SJSA1 (cell line): ENCODE data around the gene INTS2. TPM values are rescaled to one million over a fixed set of nuclear protein-coding genes. Genes with fewer than 3 reads are reported as not detected.
"Not testable (repeated sequence)": the region's sequence is repeated elsewhere in the genome, so short reads cannot be mapped to it uniquely, and the experiment has no call there.

Experiments
- DNase-seq, 2 experiments: peaks; one replicate each; pipeline ENCODE4 v3.0.0-alpha.2; 2015 to 2020; ENCODE audit warnings: low spot score in 2 of 2, low read depth in 1 of 2
- H3K27ac ChIP-seq: fragments of 250-450 bp; sonication (Bioruptor Pico); 2 replicates; pipeline ENCODE4 v1.5.1; 2020; ENCODE audit warnings: mild to moderate bottlenecking, moderate library complexity
- H3K27me3 ChIP-seq: fragments of 250-450 bp; sonication (Bioruptor Pico); replicated peaks from 2 replicates; pipeline ENCODE4 v1.5.1; 2020; ENCODE audit warnings: mild to moderate bottlenecking, moderate library complexity
- H3K36me3 ChIP-seq: fragments of 250-450 bp; sonication (Bioruptor Pico); 2 replicates; pipeline ENCODE4 v1.5.1; 2020; ENCODE audit warnings: mild to moderate bottlenecking
- H3K4me1 ChIP-seq: fragments of 250-450 bp; sonication (Bioruptor Pico); replicated peaks from 2 replicates; pipeline ENCODE4 v1.6.1; 2021; ENCODE audit warnings: mild to moderate bottlenecking
- H3K4me3 ChIP-seq: fragments of 250-450 bp; sonication (Bioruptor Pico); 2 replicates; pipeline ENCODE4 v1.5.1; 2020; ENCODE audit warnings: mild to moderate bottlenecking
- H3K9me3 ChIP-seq: fragments of 250-450 bp; sonication (Bioruptor Pico); replicated peaks from 2 replicates; pipeline ENCODE4 v1.5.1; 2020; ENCODE audit warnings: mild to moderate bottlenecking
- total RNA-seq: library from RNA; depleted of rRNA; stranded (reverse); fragments of >200 nt; shearing (Covaris generic); gene quantifications from 2 replicates; pipeline ENCODE4 v1.2.3, GENCODE V29; 2014

Gene INTS2
- total RNA-seq, 1 experiment from 2014 or later = 22.3 TPM

DNA sequence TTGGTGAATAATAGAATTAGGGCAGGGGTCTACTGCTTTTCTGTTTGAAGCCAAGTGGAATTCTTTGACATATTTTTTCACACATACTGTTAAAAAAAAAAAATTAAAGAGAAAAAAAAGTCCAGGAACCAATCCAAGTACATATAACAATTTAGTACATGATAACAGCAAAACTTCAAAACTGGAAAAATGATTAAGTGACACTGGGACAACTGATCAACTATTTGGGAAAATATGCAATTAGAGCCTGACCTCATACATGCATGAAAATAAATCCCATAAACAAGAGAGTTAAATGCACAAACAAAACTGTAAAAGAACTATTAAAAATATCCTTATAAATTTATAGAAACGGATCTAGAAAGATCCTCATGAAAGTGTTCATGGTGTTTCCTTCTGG lies 92.2 kb downstream of the INTS2 start:
- Histone ChIP-seq H3K4me3 (no peak overlapping the region), H3K27ac (no peak overlapping the region), H3K9me3 (no peaks in the 10 kb centered on the region), H3K36me3 (peaks cover 35% of the 10 kb centered on the region), H3K4me1 (peaks cover 18% of the 10 kb centered on the region), H3K27me3 (no peaks in the 10 kb centered on the region)
- no peak for DNase-seq

DNA sequence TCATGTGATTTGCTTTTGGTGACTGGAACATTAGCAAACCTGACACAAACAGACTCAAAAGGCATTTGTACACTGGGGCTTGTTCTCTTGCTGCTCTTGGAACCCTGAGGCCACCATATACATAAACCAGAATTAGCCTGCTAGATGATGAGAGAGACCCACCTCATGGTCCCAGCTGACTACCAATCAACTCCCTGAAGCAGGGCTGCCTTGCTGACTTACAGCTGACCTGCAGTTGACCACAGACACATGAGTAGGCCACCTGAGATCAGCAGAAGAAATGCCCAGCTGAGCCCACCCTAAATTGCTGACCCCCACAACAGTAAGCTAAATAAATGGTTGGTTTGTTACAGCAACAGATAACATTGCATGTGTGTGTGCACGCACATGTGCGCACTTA lies 93.2 kb downstream of the INTS2 start:
- peaks cover 18% of the 10 kb centered on the region for H3K4me1 ChIP-seq
- no peak for DNase-seq
- H3K27ac ChIP-seq = peak overlapping the region; percentile 5; the same call in 1 of the 2 replicates
- H3K27me3 ChIP-seq = no peaks in the 10 kb centered on the region
- H3K9me3 ChIP-seq = no peaks in the 10 kb centered on the region
- H3K4me3 ChIP-seq = no peak overlapping the region
- peaks cover 34% of the 10 kb centered on the region for H3K36me3 ChIP-seq

DNA sequence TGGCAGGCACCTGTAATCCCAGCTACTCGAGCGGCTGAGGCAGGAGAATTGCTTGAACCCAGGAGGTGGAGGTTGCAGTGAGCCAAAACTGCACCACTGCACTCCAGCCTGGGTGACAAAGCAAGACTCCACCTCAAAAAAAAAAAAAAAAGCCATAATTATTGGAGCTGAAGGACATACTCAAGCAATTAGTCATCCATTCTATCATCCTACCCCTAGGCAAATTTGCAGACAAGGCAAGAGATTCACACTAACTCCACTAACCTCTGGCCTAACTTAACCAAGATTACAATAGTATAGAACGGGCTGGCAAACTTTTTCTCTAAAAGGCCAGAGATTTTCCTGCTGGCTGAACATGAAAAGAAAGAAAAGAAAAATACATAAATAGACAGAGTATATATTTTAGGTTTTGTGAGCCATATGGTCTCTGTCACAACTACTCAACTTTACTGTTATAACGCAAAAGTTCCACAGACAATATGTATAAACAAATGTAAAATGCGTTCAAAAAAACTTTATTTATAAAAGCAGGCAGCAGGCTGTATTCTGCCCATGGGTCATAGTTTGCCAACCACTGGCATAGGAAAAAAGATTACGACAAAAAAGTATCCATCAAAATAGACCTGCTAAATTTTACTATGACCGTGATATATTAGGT lies 94.1 kb downstream of the INTS2 start:
- no peaks in the 10 kb centered on the region for H3K27me3 ChIP-seq
- no peaks in the 10 kb centered on the region for H3K9me3 ChIP-seq
- peaks cover 18% of the 10 kb centered on the region for H3K4me1 ChIP-seq
- DNase-seq = peak in 1 of 2 experiments; percentile 85
- H3K36me3 ChIP-seq = peaks cover 37% of the 10 kb centered on the region
- H3K27ac ChIP-seq = peak overlapping the region; percentile 45
- no peak overlapping the region for H3K4me3 ChIP-seq

DNA sequence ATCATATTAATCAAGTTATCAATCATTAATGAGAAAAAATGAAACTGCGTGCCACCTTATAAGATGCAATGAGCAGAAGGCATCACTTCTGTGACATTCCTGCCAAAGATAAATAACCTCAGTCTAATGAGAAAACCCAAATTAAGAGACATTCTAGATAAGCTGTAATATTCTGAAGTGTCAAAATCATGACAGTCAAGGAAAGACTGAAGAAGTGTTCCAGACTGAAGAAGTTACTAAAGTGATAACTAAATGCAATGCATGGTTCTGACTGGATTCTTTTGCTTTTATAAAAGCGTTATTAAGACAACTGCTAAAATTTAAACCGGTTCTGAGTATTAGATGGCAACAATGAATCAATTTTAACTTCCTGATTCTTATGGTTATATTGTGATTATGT lies 95.3 kb downstream of the INTS2 start:
- Histone ChIP-seq H3K27ac (no peak overlapping the region), H3K9me3 (no peaks in the 10 kb centered on the region), H3K4me1 (peaks cover 18% of the 10 kb centered on the region), H3K27me3 (no peaks in the 10 kb centered on the region), H3K4me3 (no peak overlapping the region), H3K36me3 (peaks cover 49% of the 10 kb centered on the region)
- no peak for DNase-seq

DNA sequence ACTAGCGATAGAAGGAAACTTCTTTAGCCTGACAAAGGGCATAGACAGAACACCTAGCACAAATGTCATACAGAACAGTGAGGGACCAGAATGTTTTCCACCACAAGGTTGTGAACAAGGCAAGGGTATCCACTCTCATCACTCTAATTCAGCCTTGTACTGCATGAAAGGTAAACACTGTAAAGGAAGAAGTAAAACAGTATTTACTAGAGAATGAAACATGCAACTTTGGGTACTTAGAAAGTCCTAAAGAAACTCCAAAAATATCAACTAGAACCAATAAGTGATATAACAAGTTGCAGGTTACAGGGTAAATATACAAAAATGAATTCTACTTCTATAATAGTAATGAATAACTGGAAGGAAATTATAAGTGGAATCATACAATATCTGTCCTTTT lies 96.7 kb downstream of the INTS2 start:
- no peak overlapping the region for H3K4me3 ChIP-seq
- H3K4me1 ChIP-seq = peaks cover 18% of the 10 kb centered on the region
- peaks cover 51% of the 10 kb centered on the region for H3K36me3 ChIP-seq
- DNase-seq = no peak
- H3K27me3 ChIP-seq = no peaks in the 10 kb centered on the region
- no peak overlapping the region for H3K27ac ChIP-seq
- H3K9me3 ChIP-seq = no peaks in the 10 kb centered on the region

DNA sequence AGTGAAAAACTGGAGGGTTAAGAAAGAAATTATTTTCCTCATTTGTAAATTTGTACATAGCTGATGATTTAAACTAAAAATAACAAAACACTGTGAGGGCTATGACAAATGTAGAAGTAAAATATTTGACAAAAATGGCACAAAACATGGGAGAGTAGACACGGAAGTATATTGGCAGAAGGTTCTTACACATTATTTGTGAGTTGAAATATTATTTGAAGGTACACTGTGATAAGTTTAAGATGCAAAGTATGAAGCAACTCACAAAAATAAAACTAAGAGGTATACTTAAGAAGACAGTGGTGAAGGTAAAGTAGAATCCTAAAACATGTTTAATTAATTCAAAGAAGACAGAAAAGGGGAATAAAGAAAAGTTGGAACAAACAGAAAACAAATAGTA lies 99.1 kb downstream of the INTS2 start:
- Histone ChIP-seq H3K4me1 (peaks cover 7% of the 10 kb centered on the region), H3K4me3 (no peak overlapping the region)
- DNase-seq = no peak

DNA sequence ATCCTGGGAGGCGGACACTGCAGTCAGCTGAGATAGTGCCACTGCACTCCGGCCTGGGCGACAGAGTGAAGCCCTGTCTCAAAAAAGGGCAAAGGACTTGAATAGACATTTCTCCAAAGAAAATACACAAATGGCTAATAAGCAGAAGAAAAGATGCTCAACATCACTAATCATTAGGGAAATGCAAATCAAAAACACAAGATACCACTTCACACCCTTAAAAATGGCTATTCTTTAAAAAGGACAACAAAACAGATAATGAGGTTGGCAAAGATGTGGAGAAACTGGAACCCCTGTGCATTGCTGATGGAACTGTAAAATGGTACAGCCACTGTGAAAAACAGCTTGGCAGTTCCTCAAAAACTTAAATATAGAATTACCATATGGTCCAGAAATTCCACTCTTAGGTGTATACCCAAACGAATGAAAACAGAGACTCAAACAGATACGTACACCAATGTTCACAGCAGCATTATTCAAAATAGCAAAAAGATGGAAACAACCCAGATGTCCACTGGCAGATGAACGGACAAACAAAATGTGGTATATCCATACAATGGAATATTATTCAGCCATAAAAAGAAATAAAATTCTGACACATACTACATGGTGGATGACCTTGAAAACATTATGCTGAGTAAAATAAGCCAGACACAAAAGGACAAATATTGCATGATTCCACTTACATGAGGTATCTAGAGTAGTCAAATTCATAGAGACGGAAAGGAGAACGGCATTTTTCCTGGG lies 100.0 kb downstream of the INTS2 start:
- H3K4me1 ChIP-seq = no peaks in the 10 kb centered on the region
- no peak for DNase-seq
- no peaks in the 10 kb centered on the region for H3K27me3 ChIP-seq
- H3K27ac ChIP-seq = no peak overlapping the region
- no peak overlapping the region for H3K4me3 ChIP-seq
- H3K36me3 ChIP-seq = peaks cover 54% of the 10 kb centered on the region
- H3K9me3 ChIP-seq = no peaks in the 10 kb centered on the region

More for the DNA sequence above, 99.1 kb downstream of the INTS2 start:
- Histone ChIP-seq H3K9me3 (no peaks in the 10 kb centered on the region), H3K27me3 (no peaks in the 10 kb centered on the region), H3K36me3 (peaks cover 55% of the 10 kb centered on the region), H3K27ac (no peak overlapping the region)

DNA sequence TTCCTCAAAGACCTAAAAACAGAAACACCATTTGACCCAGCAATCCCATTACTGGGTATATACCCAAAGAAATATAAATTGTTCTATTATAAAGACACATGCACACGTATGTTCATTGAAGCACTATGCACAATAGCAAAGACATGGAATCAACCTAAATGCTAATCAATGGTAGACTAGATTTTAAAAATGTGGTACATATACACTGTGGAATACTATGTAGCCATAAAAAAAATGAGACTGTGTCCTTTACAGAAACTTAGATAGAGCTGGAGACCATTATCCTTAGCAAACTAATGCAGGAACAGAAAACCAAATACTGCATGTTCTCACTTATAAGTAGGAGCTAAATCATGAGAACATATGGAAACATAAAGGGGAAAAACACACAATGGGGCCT lies 100.9 kb downstream of the INTS2 start:
- not testable (repeated sequence) for H3K4me3 ChIP-seq, H3K9me3 ChIP-seq, H3K27ac ChIP-seq, DNase-seq, H3K4me1 ChIP-seq, H3K27me3 ChIP-seq
- peaks cover 61% of the 10 kb centered on the region for H3K36me3 ChIP-seq

DNA sequence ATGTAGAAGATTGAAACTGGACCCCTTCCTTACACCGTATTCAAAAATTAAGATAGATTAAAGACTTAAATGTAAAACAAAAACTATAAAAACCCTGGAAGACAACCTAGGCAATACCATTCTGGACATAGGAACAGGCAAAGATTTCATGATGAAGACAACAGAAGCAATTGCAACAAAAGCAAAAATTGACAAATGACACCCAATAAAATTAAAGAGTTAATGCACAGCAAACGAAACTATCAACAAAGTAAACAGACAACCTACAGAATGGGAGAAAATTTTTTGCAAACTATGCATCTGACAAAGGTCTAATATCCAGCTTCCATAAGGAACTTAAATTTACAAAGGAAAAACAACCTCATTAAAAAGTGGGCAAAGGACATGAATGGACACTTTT lies 101.6 kb downstream of the INTS2 start:
- not testable (repeated sequence) for H3K27me3 ChIP-seq, H3K9me3 ChIP-seq, H3K4me1 ChIP-seq, H3K4me3 ChIP-seq, H3K27ac ChIP-seq, DNase-seq
- peaks cover 61% of the 10 kb centered on the region for H3K36me3 ChIP-seq

DNA sequence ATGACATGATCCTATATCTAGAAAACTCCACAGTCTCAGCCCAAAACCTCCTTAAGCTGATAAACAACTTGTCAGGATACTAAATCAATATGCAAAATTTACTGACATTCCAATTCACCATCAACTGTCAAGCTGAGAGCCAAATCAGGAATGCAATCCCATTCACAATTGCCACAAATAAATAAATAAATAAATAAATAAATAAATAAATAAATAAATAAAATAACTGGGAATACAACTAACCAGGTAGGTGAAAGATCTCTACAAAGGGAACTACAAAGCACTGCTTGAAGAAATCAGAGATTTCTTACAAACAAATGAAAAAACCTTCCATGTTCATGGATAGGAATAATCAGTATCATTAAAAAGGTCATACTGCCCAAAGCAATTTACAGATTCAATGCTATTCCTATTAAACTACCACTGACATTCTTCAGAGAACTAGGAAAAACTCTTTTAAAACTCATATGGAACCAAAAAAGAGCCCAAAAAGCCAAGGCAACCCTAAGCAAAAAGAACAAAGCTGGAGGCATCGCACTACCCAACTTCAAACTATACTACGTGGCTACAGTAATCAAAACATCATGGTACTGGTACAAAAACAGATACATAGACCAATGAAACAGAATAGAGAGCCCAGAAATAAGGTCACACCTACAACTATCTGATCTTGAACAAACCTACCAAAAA lies 102.2 kb downstream of the INTS2 start:
- no peaks in the 10 kb centered on the region for H3K4me1 ChIP-seq
- no peak overlapping the region for H3K4me3 ChIP-seq
- H3K9me3 ChIP-seq = peaks cover 2% of the 10 kb centered on the region; the same call in 1 of the 2 replicates

DNA sequence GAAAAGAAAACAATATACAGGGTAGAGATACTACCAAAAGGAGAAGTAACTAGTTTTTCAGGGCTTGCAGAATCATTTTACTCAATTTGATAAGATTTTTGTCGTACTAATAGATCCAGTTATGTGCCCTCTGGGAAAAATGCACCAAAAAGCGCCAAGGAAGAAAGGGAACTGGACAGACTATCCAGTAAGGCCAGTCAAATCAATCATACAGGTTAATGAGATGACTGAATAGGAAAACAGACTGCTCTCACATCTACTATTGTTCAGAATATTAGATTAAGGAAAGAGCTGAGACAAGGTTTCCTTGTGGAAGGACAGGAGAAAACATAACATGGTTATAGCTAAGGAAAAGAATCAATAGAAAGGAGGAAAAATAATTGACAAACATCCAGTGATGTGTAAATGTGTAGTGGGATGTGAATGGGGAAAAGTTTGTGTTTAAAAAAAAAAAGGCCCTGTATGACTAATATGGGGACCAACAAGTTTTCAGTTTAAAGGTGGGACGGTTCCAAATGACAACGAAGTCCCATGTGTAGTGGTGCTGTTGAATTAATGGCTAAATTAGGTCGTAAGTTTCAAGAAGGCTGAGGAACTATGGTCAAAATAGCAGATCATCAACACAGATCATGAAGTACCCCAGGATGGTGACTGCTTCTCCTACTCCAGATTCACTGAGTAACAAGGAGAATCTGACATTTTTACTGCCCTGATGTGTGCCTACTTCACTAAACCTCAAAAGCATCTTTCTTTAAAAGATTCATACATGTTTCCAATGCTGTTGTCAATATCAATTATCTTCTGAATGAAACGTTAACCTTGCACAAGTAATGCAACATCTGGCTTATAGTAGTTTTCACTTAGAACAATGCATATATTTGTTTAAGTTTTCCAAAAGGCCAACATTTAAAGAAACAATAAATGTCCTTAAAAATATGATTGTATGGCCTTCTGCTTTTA lies 105.2 kb downstream of the INTS2 start:
- Histone ChIP-seq H3K27ac (no peak overlapping the region), H3K27me3 (no peaks in the 10 kb centered on the region), H3K36me3 (peaks cover 69% of the 10 kb centered on the region), H3K9me3 (peaks cover 2% of the 10 kb centered on the region; the same call in 1 of the 2 replicates), H3K4me3 (no peak overlapping the region), H3K4me1 (no peaks in the 10 kb centered on the region)
- DNase-seq = no peak

More for the DNA sequence above, 102.2 kb downstream of the INTS2 start:
- Histone ChIP-seq H3K27ac (no peak overlapping the region), H3K36me3 (peaks cover 61% of the 10 kb centered on the region), H3K27me3 (no peaks in the 10 kb centered on the region)
- no peak for DNase-seq

DNA sequence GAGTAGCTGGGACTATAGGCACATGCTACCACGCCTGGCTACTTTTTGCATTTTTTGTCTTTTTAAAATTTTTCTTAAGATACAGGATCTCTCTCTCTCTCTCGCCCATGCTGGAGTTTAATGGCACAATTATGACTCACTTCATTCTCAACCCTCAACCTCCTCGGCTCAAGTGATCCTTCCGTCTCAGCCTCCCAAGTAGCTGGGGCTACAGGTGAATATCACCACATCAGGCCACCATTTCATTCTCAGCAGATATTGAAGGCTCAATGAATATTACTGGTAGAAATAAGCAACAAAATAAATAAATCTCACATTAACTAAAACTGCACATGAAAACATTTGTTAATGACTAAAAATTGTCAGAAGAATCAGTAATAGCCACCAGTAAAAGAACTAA lies 106.1 kb downstream of the INTS2 start:
- Histone ChIP-seq H3K27me3 (no peaks in the 10 kb centered on the region), H3K36me3 (peaks cover 69% of the 10 kb centered on the region), H3K27ac (no peak overlapping the region), H3K4me1 (no peaks in the 10 kb centered on the region), H3K4me3 (no peak overlapping the region), H3K9me3 (peaks cover 2% of the 10 kb centered on the region; the same call in 1 of the 2 replicates)
- DNase-seq = no peak

DNA sequence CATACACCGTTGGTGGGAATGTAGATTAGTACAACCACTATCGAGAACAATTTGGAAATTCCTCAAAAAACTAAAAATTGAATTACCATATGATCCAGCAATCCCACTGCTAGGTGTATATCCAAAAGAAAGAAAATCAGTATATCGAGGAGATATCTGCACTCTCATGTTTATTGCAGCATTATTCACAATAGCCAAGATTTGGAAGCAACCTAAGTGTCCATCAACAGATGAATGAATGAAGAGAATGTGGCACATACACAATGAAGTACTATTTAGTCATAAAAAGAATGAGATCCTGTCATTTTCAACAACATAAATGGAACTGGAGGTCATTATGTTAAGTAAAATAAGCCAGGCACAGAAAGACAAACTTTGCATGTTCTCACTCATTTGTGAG lies 108.5 kb downstream of the INTS2 start:
- H3K9me3 ChIP-seq, H3K27ac ChIP-seq, H3K4me3 ChIP-seq, H3K27me3 ChIP-seq, H3K4me1 ChIP-seq, DNase-seq: not testable (repeated sequence)
- peaks cover 76% of the 10 kb centered on the region for H3K36me3 ChIP-seq
